NCI-H460 (cell line): Measurements from ENCODE around the gene POMT2. TPM values are rescaled to one million over a fixed set of nuclear protein-coding genes. Genes with fewer than 3 reads are reported as not detected.

Source experiments
- DNase-seq: peaks from one replicate; pipeline ENCODE4 v3.0.0-alpha.2; 2016; ENCODE audit warnings: low read depth; ENCODE audit errors: extremely low read depth
- total RNA-seq: library from RNA; depleted of rRNA; stranded (reverse); fragments of >200 nt; shearing (Covaris generic); gene quantifications from 2 replicates; pipeline ENCODE4 v1.2.3, GENCODE V29; 2014

POMT2 gene
- total RNA-seq, 1 experiment from 2014 or later, result 17.5 TPM

GRCh38 chr14:77268989-77269600, 51.6 kb downstream of the POMT2 start:
- DNase-seq, result no peak

GRCh38 chr14:77267937-77268699, 52.6 kb downstream of the POMT2 start:
- no peak for DNase-seq

- no peak for DNase-seq
Observed at GRCh38 chr14:77266336-77266735, 54.3 kb downstream of the POMT2 start.

- no peak for DNase-seq
Observed at GRCh38 chr14:77265561-77266335, 54.9 kb downstream of the POMT2 start.

- DNase-seq, result no peak
Observed at GRCh38 chr14:77265187-77265515, 55.5 kb downstream of the POMT2 start.

- DNase-seq, result no peak
Observed at GRCh38 chr14:77264466-77265186, 56.1 kb downstream of the POMT2 start.

GRCh38 chr14:77260631-77261030, 60.1 kb downstream of the POMT2 start:
- no peak for DNase-seq

GRCh38 chr14:77260199-77260598, 60.5 kb downstream of the POMT2 start:
- no peak for DNase-seq

- DNase-seq, result no peak
Observed at GRCh38 chr14:77259025-77259715, 61.5 kb downstream of the POMT2 start.

GRCh38 chr14:77258566-77258965, 62.1 kb downstream of the POMT2 start:
- no peak for DNase-seq

- DNase-seq, result no peak
Observed at GRCh38 chr14:77257700-77258099, 63.0 kb downstream of the POMT2 start.

- DNase-seq, result no peak
Observed at GRCh38 chr14:77256694-77257093, 64.0 kb downstream of the POMT2 start.

- DNase-seq, result no peak
Observed at GRCh38 chr14:77253333-77254190, 67.1 kb downstream of the POMT2 start.

- no peak for DNase-seq
Observed at GRCh38 chr14:77251870-77252269, 68.8 kb downstream of the POMT2 start.

GRCh38 chr14:77250927-77251326, 69.8 kb downstream of the POMT2 start:
- DNase-seq, result no peak

- DNase-seq, result no peak
Observed at GRCh38 chr14:77249286-77249685, 71.4 kb downstream of the POMT2 start.

- no peak for DNase-seq
Observed at GRCh38 chr14:77248666-77249065, 72.0 kb downstream of the POMT2 start.

GRCh38 chr14:77246784-77247183, 73.9 kb downstream of the POMT2 start:
- DNase-seq, result no peak

- DNase-seq, result no peak
Observed at GRCh38 chr14:77245820-77246219, 74.9 kb downstream of the POMT2 start.

GRCh38 chr14:77243853-77244252, 76.8 kb downstream of the POMT2 start:
- DNase-seq, result no peak
